Skin epidermis (tissue), 12 donors: ENCODE results near the gene NEK10.
"Not testable (repeated sequence)": the region's sequence is repeated elsewhere in the genome, so short reads cannot be mapped to it uniquely, and the experiment has no call there.

Experiments
- H3K27ac ChIP-seq, 21 experiments: fragments of 200-600 bp; sonication (generic) in 11 of 21; one replicate each; pipeline ENCODE4 v1.5.0; 2020; ENCODE audit warnings: mild to moderate bottlenecking in 3 of 21, inconsistent platforms in 2 of 21, moderate library complexity in 2 of 21
- H3K4me3 ChIP-seq, 7 experiments: fragments of 200-600 bp; sonication (generic) in 2 of 7; one replicate each; pipeline ENCODE4 v1.5.0; 2020; ENCODE audit warnings: inconsistent platforms in 2 of 7, mild to moderate bottlenecking in 2 of 7, moderate library complexity in 1 of 7

The NEK10 gene, protein sequence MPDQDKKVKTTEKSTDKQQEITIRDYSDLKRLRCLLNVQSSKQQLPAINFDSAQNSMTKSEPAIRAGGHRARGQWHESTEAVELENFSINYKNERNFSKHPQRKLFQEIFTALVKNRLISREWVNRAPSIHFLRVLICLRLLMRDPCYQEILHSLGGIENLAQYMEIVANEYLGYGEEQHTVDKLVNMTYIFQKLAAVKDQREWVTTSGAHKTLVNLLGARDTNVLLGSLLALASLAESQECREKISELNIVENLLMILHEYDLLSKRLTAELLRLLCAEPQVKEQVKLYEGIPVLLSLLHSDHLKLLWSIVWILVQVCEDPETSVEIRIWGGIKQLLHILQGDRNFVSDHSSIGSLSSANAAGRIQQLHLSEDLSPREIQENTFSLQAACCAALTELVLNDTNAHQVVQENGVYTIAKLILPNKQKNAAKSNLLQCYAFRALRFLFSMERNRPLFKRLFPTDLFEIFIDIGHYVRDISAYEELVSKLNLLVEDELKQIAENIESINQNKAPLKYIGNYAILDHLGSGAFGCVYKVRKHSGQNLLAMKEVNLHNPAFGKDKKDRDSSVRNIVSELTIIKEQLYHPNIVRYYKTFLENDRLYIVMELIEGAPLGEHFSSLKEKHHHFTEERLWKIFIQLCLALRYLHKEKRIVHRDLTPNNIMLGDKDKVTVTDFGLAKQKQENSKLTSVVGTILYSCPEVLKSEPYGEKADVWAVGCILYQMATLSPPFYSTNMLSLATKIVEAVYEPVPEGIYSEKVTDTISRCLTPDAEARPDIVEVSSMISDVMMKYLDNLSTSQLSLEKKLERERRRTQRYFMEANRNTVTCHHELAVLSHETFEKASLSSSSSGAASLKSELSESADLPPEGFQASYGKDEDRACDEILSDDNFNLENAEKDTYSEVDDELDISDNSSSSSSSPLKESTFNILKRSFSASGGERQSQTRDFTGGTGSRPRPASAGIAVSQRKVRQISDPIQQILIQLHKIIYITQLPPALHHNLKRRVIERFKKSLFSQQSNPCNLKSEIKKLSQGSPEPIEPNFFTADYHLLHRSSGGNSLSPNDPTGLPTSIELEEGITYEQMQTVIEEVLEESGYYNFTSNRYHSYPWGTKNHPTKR

DNA sequence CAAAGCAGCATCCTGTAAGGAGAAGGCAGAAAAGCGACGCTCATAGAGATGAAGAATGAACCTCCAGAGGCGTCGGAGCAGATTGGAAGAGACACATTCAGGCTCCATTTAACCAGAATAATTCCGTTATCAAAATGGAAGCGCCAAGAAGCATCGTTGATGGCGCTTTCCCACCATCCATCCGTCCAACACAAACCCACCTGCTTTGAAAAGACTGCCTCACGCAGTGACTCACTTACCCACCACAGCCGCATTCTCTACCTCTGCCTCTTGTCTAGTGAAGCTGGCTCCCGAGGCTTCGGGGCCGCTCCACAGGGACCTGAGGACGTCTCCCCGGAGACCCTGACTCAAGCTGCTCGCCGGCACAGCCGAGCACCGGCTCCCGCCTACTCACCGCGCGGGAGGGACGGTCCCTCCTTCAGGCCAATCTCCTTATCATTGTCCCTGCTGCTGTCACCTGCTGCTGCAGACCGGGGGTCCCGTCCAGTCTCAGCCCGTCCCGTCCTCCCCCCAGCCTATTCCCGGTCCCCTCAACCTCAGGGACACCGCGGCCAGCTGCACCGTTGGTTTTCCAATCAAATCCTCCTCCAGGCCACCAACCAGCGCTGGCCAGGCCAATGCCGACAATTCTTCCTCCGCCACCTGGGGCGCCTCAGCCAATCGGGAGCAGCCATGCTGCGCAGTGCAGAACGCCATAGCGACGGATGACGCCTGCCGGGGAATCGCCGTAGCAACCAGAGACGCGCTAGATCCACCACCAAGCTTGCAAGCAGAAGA, at the start of gene NEK10:
Gene NEK10 (minus strand): TSS at position 553 of the 777 bp plus-strand sequence. CDS start 16,501 bp downstream, outside the sequence.
- Histone ChIP-seq H3K4me3 (peak within 1 kb of the TSS; percentile 36 to 63 (median 51)), H3K27ac (peak within 1 kb of the TSS in 1 of 21 experiments; percentile 32)

DNA sequence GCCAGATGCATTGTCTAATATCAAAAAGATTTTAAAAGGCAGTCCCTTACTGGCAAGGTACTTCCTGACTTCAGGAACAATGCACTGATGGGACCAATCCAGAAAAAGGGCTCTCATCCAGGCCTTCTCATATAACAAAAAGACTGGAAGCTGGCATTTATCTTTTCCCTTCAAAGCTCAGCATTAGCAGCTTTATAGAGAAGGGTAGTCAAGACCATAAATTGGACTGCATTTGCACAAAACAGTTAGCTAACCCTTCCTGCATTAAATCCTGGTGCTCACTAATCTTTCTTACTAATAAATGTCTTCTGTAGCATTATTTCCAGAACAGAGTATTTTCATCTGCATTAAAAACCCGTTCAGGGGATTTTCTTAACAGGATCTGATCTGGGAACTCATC, 46.0 kb upstream of the NEK10 start:
- no peak overlapping the region for H3K4me3 ChIP-seq
- H3K27ac ChIP-seq, result no peak overlapping the region

DNA sequence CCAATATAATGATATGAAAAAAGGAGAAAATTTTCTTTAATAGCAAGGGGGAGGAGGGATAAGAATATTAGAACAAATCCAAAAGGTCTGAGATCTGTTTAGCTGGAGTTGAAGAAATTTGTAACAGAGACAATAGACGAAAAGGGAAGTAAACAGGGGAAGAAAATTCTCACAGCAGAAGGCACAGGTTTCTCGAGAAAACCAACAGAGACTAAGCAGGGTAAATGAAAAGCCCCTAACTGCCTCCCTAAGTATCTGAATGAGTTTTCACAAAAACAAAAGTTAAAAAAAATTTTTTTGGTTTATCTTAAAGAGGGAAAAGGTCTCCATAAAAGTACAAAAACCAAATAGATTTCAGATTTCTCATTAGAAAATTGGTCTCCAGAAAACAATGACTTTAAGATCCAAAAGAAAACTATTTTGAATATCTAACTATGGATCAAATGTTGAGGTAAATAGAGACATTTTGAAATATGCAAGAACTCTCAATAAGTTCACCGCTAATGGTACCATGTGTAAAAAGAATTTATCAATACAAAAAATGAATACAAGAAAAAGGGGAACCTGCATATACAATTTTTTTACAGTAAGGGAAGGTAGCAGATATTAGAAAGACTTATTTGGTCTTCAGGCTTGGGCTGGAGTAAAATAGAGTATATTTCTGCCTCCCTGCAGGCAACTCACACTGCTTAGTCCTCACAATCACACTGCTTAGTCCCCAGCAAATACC, 23.9 kb upstream of the NEK10 start:
- no peak overlapping the region for H3K4me3 ChIP-seq
- H3K27ac ChIP-seq, result no peak overlapping the region

DNA sequence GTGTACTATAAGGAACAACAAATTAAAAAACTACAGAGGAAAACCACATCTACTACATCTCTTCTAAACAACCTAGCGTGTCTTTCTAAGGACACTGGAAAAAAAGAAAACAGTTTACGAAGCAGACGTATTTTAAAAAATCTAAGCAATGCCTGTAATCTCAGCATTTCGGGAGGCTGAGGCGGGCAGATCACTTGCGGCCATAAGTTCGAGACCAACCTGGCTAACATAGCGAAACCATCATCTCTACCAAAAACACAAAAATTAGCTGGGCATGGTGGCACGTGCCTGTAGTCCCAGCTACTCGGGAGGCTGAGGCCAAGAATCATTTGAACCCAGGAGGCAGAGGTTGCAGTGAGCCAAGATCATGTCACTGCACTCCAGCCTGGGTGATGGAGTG, 23.2 kb upstream of the NEK10 start:
- not testable (repeated sequence) for H3K27ac ChIP-seq, H3K4me3 ChIP-seq

DNA sequence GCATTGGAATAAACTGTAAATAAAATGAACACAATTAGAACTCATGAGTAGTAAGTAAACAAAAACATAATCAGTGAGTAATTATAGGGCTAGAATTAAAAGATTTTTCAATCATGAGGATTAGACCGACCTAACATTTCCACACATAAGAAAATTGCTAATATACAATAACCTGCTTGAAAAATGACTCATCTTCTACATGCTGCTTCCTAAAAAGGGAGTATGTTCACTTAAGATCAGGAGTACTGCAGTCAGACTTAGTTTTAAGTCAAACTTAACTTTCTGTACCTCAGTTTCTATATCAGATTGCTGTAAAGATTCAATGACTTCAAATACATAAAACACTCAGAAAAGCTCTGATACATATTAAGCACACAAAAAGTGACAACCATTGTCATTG, 22.6 kb upstream of the NEK10 start:
- no peak overlapping the region for H3K27ac ChIP-seq
- no peak overlapping the region for H3K4me3 ChIP-seq

DNA sequence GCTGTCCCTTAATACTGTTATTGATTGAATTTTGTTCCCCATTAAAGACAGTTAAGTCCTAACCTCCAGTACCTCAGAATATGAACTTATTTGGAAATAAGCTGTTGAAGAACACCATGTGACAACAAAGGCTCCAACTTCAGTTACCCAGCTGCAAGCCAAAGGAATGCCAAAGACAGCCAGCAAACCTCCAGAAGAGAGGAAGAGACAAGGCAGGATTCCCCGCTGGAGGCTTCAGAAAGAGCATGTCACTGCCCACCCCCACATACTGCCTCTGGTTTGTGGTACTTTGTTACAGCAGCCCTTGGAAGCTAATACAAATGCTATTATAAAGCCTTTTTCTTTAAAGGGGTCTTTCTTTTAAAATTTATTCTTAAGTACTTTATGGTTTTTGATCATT, 18.4 kb upstream of the NEK10 start:
- H3K4me3 ChIP-seq, result no peak overlapping the region

DNA sequence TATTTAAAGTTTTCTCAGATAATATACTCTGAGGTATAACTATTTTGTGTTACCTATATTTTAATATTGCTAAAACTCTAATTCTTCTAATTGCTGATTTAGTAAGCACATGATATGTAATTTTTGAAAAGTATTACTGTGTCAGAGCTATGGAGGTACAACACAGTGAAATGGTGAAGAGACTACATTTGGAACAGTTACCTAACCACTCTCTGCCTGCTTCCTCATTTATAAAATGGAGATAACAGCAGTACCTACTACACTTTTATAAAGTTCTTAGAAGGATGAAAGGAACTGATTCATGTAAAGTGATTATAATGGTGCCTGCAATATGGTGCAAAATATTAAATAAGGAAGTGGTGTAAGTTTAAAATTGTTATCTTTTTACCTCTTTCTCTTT, 16.3 kb upstream of the NEK10 start:
- Histone ChIP-seq H3K27ac (no peak overlapping the region), H3K4me3 (no peak overlapping the region)

More for the DNA sequence above, 18.4 kb upstream of the NEK10 start:
- H3K27ac ChIP-seq, result no peak overlapping the region

DNA sequence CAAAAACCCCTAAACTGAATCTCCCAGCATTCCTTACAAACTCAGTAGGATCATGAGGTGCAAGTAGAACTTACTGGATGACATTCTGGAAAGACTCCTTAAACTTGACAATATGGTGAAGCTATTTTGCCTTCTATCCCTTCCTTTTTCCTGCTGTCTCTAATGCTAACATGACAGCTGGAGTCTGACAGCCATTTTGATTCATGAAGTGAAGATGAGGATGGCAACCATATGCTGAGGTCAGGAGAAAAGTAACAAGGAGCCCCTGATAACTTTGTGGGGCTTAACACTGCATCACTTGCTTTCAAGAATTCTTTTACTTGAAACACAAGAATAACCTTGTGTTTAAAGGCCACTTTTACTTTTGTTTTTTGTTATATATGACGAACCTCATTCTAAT, 15.0 kb upstream of the NEK10 start:
- Histone ChIP-seq H3K27ac (no peak overlapping the region), H3K4me3 (no peak overlapping the region)

DNA sequence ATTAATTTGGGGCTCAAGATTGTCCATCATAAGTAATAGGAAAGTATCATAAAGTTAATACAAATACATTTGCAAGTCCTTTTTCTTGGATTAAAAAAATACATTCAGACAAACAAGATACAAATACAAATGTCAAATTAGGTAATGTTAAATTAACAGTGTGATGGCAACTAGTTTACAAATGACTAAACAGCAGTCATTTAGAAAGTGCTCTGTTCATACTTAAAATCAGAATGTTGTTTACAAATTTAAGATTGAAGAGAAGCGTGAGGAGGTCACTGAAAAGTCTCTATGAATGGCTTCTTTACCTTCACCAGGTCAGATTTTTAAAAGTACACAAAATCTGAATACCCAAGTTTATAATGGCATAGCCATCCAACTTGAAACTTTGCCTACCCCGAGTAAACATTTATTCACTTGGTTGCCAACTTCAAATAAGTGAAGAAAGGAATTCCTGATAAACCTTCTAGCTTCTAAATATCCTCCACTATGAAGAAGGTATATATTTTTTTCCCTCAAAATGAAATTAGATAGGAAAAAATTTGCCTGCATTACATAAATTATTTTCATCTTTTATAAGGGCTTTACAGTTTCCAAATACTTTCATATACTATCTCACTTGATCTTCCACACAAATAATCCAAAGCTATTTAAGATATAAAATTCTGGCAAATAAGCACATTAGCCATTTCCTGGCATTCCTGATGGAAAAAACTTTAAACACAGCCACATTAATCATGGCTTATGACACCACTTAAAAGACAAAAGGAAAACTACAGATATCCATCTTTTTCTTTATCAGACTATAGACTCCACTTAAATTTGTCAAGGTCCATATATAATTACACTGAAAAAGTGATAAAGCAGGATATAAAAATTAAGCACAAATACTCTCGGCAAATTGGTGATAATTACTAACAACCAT, 11.5 kb upstream of the NEK10 start:
- Histone ChIP-seq H3K4me3 (no peak overlapping the region), H3K27ac (no peak overlapping the region)

DNA sequence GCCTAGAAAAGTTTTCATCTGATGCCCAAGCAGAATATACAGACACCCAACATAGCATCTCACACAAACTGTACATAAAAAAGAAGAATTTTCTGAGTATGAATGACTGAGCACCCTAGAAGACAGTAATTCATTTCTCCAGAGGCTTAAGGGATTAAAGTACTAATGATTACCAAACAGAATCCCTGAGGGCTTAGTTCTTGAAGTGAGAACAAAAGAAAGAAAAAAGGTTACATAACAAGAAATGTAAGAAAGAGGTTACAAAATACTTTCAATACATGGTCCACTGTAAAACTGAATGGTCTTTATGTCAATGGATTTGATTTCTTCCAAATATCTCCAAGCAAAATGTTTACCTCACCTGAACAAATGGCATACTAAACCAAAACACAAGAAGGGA, 9.1 kb upstream of the NEK10 start:
- H3K27ac ChIP-seq, result no peak overlapping the region

DNA sequence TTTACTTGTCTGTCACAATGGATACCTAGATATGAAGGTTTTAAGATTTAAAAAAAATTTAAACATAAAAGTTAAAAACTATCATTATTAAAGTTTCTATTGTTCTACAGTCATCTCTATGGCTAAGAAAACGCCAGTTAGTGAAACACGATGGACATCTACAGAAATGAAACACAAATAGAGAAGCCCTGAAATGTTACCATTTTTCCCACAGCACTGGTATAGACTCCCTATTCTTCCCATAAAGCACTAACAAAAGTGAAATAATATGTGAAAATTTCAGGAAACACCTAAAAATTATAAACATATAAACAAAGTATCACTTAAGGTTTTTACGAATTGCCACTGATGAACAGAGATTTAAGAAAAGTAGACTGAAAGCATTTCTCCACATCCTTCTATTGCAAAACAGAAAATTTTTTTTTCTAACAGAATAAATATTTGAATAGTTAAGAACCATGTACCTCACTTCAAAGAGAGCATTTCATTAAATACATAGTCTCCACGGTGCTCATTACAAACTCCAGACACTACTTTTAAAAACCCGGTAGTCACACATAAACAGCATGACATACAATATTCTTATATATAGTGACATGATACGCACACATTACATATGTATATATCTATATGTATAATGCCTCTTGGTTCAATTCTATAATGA, 7.1 kb upstream of the NEK10 start:
- no peak overlapping the region for H3K27ac ChIP-seq
- no peak overlapping the region for H3K4me3 ChIP-seq

More for the DNA sequence above, 9.1 kb upstream of the NEK10 start:
- no peak overlapping the region for H3K4me3 ChIP-seq

DNA sequence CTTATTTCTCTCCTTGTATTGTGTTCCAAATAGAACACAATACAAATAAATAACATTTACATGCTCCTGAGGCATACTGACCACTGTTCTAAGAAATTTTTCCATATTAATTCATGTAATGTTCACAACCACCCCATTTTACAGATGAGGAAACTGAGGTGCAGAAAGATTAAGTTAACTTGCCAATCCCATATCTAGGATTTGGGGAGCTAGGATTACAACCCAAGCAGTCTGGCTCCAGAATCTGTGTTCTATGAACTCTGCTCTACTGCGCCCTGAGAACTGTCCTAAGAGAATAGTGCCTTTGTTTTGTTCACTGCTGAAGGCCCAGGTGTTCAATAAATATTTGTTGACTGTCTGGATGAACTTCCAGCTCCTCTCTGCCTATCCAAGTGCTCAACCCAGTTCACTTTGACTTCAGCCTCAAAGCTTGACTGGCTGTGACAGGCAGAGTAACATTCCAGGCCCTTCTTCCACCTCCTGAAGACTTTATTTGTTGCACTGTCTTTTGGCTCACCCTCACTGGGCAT, 3.1 kb downstream of the NEK10 start:
- Histone ChIP-seq H3K4me3 (no peak overlapping the region), H3K27ac (no peak overlapping the region)

DNA sequence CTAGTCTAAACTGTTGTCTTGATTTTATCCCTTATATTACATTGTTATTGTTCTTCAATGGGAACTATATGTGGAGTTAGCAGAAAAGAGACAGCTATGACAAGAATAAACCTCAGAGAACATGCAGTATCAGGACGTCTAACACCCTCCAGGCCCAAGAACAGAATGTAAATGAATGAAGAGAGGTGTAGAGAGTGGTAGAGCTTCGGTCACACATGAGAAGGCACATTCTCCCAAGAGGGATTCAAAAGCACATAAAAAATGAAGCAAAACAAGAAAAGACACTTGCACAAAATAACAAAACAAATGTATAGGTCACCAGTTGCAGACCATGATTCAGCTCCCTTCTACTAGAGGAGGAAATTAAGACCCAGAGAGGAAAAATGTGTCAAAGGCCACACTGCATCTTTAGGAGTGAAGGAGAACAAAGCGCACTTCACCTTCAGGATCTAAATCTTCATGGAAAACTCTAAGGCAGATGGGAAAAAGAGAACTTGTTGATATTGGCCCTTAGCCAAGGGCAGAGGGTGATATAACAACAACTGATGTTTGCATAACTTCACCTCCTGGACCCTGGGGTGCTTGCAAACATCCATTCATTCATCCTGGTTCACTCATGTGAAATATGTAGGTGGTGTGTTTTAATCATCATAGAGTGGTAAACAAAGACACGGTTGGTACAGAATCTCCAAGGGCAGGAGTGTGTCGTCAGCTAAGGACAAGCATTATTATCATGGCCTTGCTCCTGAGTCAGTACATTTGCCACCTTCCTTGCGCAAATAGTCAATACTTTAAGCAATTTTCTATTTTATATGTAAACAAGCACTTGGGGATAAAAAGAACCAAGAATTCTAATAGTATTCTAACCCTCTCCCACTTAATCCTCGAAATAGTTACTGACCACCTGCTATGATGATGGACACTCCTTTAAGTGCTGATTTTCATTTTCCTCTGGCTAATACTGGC, 8.8 kb downstream of the NEK10 start:
- no peak overlapping the region for H3K4me3 ChIP-seq
- H3K27ac ChIP-seq, result peak overlapping the region in 8 of 21 experiments; percentile 8 to 78 (median 56)

DNA sequence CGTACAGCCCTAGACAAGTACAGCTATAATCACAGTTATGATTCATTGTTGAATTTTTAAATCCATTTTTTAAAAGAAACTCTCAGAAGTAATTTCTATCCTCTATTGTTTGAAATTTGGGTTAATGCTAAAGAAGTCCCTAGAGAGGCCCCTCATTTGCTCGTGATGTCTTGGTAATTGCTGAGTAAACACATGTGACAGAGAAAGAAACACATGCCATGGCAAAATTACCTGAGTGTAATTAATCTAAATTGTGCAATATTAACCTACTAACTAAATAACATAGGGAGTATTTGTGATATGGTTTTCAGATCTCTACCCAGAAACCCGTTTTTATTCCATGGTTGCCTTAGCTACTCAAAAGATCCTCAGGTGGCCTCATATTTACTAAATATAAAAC, 10.8 kb downstream of the NEK10 start:
- H3K27ac ChIP-seq, result peak overlapping the region in 6 of 21 experiments; percentile 3 to 78 (median 38)

DNA sequence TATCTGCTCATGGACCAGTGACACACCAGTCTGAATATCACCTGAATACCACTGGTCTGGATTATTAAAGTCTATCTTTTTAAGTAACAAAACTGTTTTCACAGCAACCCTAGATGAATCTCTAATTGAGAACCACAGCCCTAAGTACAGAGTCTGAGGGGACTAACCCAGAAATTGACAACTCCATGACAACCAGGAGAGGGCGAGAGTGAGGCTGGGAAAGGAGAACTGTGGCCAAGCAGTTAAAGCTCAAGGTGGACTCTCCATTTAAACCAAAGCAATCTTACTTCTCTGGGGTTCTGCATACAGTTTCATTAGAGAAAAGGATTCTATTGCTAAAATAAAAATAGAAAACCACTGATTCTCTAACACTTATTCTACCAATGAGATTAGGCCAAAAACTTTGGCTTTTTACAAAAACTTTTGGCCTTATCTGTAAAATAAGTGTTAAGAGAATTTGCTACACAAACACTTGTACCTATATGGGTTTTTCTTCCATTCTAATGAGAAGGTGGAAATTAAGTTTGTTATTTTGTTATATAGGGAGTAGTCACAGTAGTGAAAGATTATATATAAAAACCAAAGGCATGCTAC, 11.4 kb downstream of the NEK10 start:
- Histone ChIP-seq H3K4me3 (no peak overlapping the region), H3K27ac (peak overlapping the region in 2 of 21 experiments; percentile 9 to 78)

More for the DNA sequence above, 10.8 kb downstream of the NEK10 start:
- H3K4me3 ChIP-seq, result no peak overlapping the region
